HepG2 (cell line): ENCODE results near the gene QRICH2. TPM values are rescaled to one million over a fixed set of nuclear protein-coding genes. Genes with fewer than 3 reads are reported as not detected.

Experiments
- CHCHD3 ChIP-seq: sonication (generic); formaldehyde crosslinking; IDR thresholded peaks from 2 replicates; pipeline ENCODE4 v1.8.0; 2022; ENCODE audit warnings: mild to moderate bottlenecking, missing genetic modification reagents, moderate library complexity
- E2F2 ChIP-seq: sonication (generic); formaldehyde crosslinking; IDR thresholded peaks from 2 replicates; pipeline ENCODE4 v1.4.0; 2020; ENCODE audit warnings: missing genetic modification reagents, borderline replicate concordance
- EP300 ChIP-seq, 3 experiments: sonication (generic) in 1 of 3; formaldehyde crosslinking in 1 of 3; IDR thresholded peaks; 2 replicates each; pipeline versions ENCODE4 v1.5.1 to v1.6.1; 2011 to 2020; ENCODE audit warnings: low read depth in 2 of 3, low read length in 2 of 3, borderline replicate concordance in 1 of 3, improper control_type of control experiment in 1 of 3, mild to moderate bottlenecking in 1 of 3, missing genetic modification reagents in 1 of 3, moderate library complexity in 1 of 3
- GLI4 ChIP-seq: sonication (generic); formaldehyde crosslinking; IDR thresholded peaks from 2 replicates; pipeline ENCODE4 v1.5.1; 2020; ENCODE audit warnings: missing genetic modification reagents, mild to moderate bottlenecking, moderate library complexity, borderline replicate concordance
- HIC2 ChIP-seq: sonication (generic); formaldehyde crosslinking; IDR thresholded peaks from 2 replicates; pipeline ENCODE4 v1.9.0; 2022; ENCODE audit warnings: low read depth, missing genetic modification reagents
- HIVEP1 ChIP-seq: sonication (generic); formaldehyde crosslinking; IDR thresholded peaks from 2 replicates; pipeline ENCODE4 v1.4.0; 2020; ENCODE audit warnings: mild to moderate bottlenecking, missing genetic modification reagents
- MEIS1 ChIP-seq: sonication (generic); formaldehyde crosslinking; IDR thresholded peaks from 2 replicates; pipeline ENCODE4 v1.9.0; 2021; ENCODE audit warnings: mild to moderate bottlenecking, missing genetic modification reagents, moderate library complexity, borderline replicate concordance
- TARDBP ChIP-seq: sonication (generic); formaldehyde crosslinking; IDR thresholded peaks from 2 replicates; pipeline ENCODE4 v1.8.0; 2022; ENCODE audit warnings: mild to moderate bottlenecking, missing genetic modification reagents
- ZNF260 ChIP-seq: sonication (generic); formaldehyde crosslinking; IDR thresholded peaks from 2 replicates; pipeline ENCODE4 v1.4.0; 2020; ENCODE audit warnings: missing genetic modification reagents, low read depth, mild to moderate bottlenecking, borderline replicate concordance
- ZNF296 ChIP-seq: sonication (generic); formaldehyde crosslinking; conservative IDR thresholded peaks from 2 replicates; pipeline ENCODE4 v1.5.0; 2020; ENCODE audit warnings: mild to moderate bottlenecking, missing genetic modification reagents
- ZNF431 ChIP-seq: sonication (generic); formaldehyde crosslinking; IDR thresholded peaks from 2 replicates; pipeline ENCODE4 v1.9.0; 2022; ENCODE audit warnings: missing genetic modification reagents, low read depth, mild to moderate bottlenecking, borderline replicate concordance
- ZNF510 ChIP-seq: sonication (generic); formaldehyde crosslinking; IDR thresholded peaks from 2 replicates; pipeline ENCODE4 v1.4.0; 2020; ENCODE audit warnings: low read depth, mild to moderate bottlenecking, missing genetic modification reagents
- ZNF780A ChIP-seq: sonication (generic); formaldehyde crosslinking; IDR thresholded peaks from 2 replicates; pipeline ENCODE4 v1.8.0; 2022; ENCODE audit warnings: mild to moderate bottlenecking, missing genetic modification reagents, moderate library complexity
- ZSCAN25 ChIP-seq: sonication (generic); formaldehyde crosslinking; IDR thresholded peaks from 2 replicates; pipeline ENCODE4 v1.8.0; 2022; ENCODE audit warnings: mild to moderate bottlenecking, missing genetic modification reagents
- polyA plus RNA-seq, 8 experiments: library from polyadenylated mRNA; depleted of rRNA in 3 of 8; stranded (reverse) in 7 of 8; unstranded in 1 of 8; fragments of >200 nt; fragmentation: Illumina TruSeq in 4 of 8; extraction: Trizol in 4 of 8; gene quantifications; 2 replicates each; pipeline versions ENCODE4 v1.2.1 to v1.2.3, GENCODE V29; 2011 to 2016; ENCODE audit warnings: low read depth in 4 of 8, missing spikeins in 1 of 8, mixed read lengths in 1 of 8; ENCODE audit not compliant: insufficient read depth in 1 of 8
- total RNA-seq, 5 experiments: library from RNA; depleted of rRNA; stranded (reverse); fragments of >200 nt; fragmentation: Illumina TruSeq; extraction: Trizol; gene quantifications; 2 replicates each; pipeline ENCODE4 v1.2.3, GENCODE V29; 2016; ENCODE audit warnings: low read depth in 1 of 5

Gene QRICH2
- total and polyA plus RNA-seq, 2 of the 13 experiments (the other 11 are each of a cell fraction or from before 2014, with no cell fraction given) = 3.7 to 5.7 TPM

DNA sequence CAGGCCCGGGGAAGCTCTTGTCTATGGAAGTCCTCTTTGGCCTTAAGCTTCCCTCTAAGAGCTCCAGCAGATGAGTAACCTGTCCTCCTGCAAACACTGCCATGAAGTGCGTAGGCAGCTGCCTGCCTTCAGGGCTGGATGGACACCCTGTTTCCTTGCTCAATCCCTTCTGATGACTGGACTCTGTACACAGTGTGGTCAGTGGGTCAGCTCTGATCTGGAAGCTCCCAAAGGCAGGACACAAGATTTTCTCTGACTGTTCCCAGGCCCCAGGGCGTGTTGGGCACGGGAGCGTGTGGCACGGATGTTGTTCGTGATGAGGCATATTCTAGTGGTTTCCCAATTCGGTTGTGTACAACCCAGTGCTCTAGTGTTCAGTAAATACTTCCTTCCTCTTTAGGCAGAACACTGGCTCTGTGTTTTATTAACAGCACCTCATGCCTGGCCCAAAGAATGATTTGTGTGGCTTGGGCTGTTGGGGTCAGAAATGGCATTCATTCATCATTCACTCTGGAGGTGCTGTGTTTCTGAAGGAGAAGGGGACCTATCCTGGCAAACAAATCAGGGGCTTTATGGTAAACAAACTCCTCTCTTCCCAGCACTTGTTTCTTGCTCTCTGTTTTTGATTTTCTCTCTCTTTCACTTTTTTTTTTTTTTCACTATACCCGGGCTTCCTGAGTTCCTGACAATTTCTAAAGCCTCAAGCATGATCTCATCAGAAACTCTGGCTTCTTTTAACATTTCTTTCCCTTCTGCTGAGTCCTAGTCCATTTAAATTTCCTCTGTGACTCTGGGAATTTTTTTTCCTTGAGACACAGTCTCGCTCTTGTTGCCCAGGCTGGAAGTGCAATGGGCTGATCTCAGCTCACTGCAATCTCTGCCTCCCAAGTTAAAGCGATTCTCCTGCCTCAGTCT is 55.8 kb downstream of the QRICH2 start (continued):
- peak; percentile 94 for TF ChIP-seq HIC2 (CRISPR knock-in tag)
- no peak for TF ChIP-seq ZNF510
- peak in 1 of 2 experiments; percentile 71; a peak in 2 of 4 replicates for TF ChIP-seq EP300 (IDR thresholded peaks at IDR 0.05; ENCODE audit: low read depth in 2 of 2, low read length in 2 of 2)
- TF ChIP-seq EP300 (CRISPR knock-in tag; IDR thresholded peaks at IDR 0.05; ENCODE audit: borderline replicate concordance) = peak; percentile 89
- TF ChIP-seq MEIS1 (CRISPR knock-in tag) = no peak; the same call in 1 of the 2 replicates
- TF ChIP-seq ZNF780A (CRISPR knock-in tag) = no peak
- 0 out of 2 replicates have a peak, but pooled peaks have one; percentile 38 for TF ChIP-seq HIVEP1 (CRISPR knock-in tag)
- no peak for TF ChIP-seq CHCHD3 (CRISPR knock-in tag)
- no peak for TF ChIP-seq ZSCAN25 (CRISPR knock-in tag)
- TF ChIP-seq GLI4 = no peak
- peak; percentile 99 for TF ChIP-seq ZNF296 (CRISPR knock-in tag)
- no peak for TF ChIP-seq E2F2
- peak; percentile 47; the same call in 1 of the 2 replicates for TF ChIP-seq TARDBP
- peak; percentile 30; the same call in 1 of the 2 replicates for TF ChIP-seq ZNF431 (CRISPR knock-in tag)
- TF ChIP-seq ZNF260 (CRISPR knock-in tag) = no peak
